Cardiac fibroblast (primary cell): ENCODE measurements around the gene CCDC88B.

ENCODE experiments used
- DNase-seq, 2 donors: peaks; one replicate each; pipeline versions ENCODE4 v3.0.0 to v3.0.0-alpha.2; 2010; ENCODE audit warnings: low read depth in 2 of 2
- H3K4me3 ChIP-seq, 2 donors: replicated peaks in 1 of 2; 1 replicate in 1 of 2; 2 replicates in 1 of 2; pipeline ENCODE4 v1.5.1; 2011; ENCODE audit warnings: low read depth in 2 of 2, low read length in 2 of 2, mild to moderate bottlenecking in 2 of 2, moderate library complexity in 1 of 2
- CTCF ChIP-seq: IDR thresholded peaks from one replicate; pipeline ENCODE4 v1.5.1; 2011; ENCODE audit warnings: low read depth, mild to moderate bottlenecking, low read length, inconsistent platforms

CCDC88B gene

GRCh38 chr11:64348383-64349024 is 8.5 kb downstream of the CCDC88B start:
- no peak overlapping the region for H3K4me3 ChIP-seq
- TF ChIP-seq CTCF, result no peak
- DNase-seq, result no peak

GRCh38 chr11:64349025-64349387 is 9.0 kb downstream of the CCDC88B start:
- DNase-seq, result no peak
- no peak for TF ChIP-seq CTCF
- no peak overlapping the region for H3K4me3 ChIP-seq

- no peak for DNase-seq
- H3K4me3 ChIP-seq, result no peak overlapping the region
- TF ChIP-seq CTCF, result no peak
Measured at GRCh38 chr11:64349404-64349803, 9.4 kb downstream of the CCDC88B start.

GRCh38 chr11:64351136-64351631 is 11.2 kb downstream of the CCDC88B start:
- TF ChIP-seq CTCF, result no peak
- DNase-seq, result no peak
- no peak overlapping the region for H3K4me3 ChIP-seq

GRCh38 chr11:64352099-64352994 is 12.3 kb downstream of the CCDC88B start:
- H3K4me3 ChIP-seq, result no peak overlapping the region
- TF ChIP-seq CTCF, result no peak
- DNase-seq, result no peak

GRCh38 chr11:64352995-64353714 is 13.2 kb downstream of the CCDC88B start:
- TF ChIP-seq CTCF, result no peak
- no peak for DNase-seq
- H3K4me3 ChIP-seq, result no peak overlapping the region
